Cardiac septum (tissue), 1 donor: ENCODE measurements around the gene TMEM115. TPM values are rescaled to one million over a fixed set of nuclear protein-coding genes. Genes with fewer than 3 reads are reported as not detected.
"Not testable (repeated sequence)": the region's sequence is repeated elsewhere in the genome, so short reads cannot be mapped to it uniquely, and the experiment has no call there.

ENCODE experiments used
- DNase-seq: peaks from one replicate; pipeline ENCODE4 v3.0.0-alpha.2; 2020; ENCODE audit warnings: low spot score
- intact Hi-C: fragments of 100-400 bp; cut with DNase I; formaldehyde crosslinking; loops from one replicate; pipeline ENCODE4 v1.14.0; 2022
- total RNA-seq: library from RNA; stranded (reverse); fragmentation: NEBNext Ultra II Directional; extraction: Animal tissue kit (Norgen Biotek cat#: 25700); gene quantifications from one replicate; pipeline ENCODE4 v1.2.1, GENCODE V29; 2021
- donor health status: DM: no; HTN: no; CAD: no.

The TMEM115 gene
- total RNA-seq, 1 donor from 2014 or later: 26.6 TPM

DNA sequence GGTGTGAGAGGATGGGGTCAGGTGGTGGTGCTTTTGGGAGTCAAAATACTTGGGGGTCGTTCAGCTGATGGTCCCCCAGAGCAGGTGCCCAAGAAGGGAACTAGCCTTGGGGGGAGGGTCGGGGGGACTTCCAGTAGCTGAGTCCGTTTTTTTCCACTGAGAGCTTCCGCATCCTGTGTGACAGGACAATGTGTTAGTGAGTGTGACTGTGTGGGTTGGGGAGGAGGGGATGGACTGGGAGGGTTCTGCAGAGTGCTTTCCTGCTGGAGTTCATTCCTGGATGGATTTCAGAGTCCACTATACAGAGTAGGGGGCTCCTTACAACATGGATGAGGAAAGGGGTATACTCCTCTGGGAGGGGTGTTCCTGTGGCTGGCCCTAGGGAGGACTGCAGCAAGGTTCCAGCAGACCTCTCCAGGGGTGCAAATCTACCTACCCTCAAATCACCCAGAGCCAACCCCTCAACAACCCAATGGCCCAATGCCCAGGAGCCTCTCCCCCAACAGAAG, 36.2 kb downstream of the TMEM115 start:
- DNase-seq: no peak
- intact Hi-C loops: loop anchor here (1.0 to 5.0 kb wide), 3 partner anchors 23 to 131 kb away; partner anchors contain the start of genes GNAI2 and GNAT1

DNA sequence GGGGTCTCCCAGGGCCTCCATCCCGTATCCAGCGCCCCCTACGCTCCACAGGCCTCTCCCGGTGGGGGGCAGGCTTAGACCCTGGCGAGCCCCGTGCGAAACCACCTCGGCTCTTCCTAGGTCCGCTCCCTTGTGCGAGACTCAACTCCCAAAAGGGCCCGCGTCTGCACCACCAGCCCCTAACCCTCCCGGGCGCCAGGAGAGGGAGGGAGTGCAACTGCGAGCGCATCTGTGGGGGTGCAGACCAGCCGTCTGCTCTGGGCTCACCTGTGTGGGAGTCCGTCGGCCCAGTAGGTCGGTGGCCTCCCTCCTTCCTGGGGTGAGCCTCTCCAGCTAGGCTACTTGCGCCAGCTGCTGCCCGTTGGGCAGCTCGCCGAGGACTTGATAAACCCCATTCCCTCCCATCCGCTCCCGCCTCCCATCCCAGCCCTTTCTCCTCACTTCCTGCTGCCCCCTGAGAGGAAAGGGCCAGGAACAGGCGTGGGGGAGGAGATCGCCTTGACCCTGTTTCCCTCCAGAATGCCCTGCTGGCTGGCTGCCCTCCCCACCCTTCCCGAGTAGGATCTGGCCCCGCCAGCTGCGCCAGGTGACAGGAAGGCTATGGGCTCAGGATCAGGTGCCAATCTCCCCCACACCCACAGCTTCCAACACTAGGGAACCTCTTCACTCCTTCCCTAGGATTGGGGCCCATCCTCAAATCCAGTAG, 36.8 kb downstream of the TMEM115 start, which contains the start of gene HYAL2:
TSS of gene HYAL2 (minus strand) at position 360 of the 706 bp plus-strand sequence. CDS start 2,256 bp downstream, outside the sequence.
- no peak for DNase-seq
- intact Hi-C loops: loop anchor here (1.0 to 5.0 kb wide), 3 partner anchors 22 to 130 kb away; partner anchors contain the start of genes GNAI2 and GNAT1

DNA sequence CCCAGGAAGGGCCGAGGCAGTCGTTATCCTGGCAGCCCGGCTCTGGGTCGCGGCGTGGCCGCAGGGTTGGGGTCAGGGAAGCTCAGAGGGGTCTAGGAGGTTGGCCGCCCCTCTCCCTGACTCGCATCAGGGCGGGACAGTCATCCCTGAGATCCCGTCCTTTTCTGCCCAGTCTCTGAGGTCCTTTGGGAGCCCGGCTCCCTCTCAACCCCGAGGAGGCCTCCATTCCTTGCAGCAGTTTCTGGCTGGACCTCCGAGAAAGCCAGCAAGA, 37.3 kb downstream of the TMEM115 start:
- no peak for DNase-seq
- intact Hi-C loops: loop anchor here (5.0 kb wide), 2 partner anchors 85 to 130 kb away; partner anchors contain the start of genes GNAI2 and GNAT1

DNA sequence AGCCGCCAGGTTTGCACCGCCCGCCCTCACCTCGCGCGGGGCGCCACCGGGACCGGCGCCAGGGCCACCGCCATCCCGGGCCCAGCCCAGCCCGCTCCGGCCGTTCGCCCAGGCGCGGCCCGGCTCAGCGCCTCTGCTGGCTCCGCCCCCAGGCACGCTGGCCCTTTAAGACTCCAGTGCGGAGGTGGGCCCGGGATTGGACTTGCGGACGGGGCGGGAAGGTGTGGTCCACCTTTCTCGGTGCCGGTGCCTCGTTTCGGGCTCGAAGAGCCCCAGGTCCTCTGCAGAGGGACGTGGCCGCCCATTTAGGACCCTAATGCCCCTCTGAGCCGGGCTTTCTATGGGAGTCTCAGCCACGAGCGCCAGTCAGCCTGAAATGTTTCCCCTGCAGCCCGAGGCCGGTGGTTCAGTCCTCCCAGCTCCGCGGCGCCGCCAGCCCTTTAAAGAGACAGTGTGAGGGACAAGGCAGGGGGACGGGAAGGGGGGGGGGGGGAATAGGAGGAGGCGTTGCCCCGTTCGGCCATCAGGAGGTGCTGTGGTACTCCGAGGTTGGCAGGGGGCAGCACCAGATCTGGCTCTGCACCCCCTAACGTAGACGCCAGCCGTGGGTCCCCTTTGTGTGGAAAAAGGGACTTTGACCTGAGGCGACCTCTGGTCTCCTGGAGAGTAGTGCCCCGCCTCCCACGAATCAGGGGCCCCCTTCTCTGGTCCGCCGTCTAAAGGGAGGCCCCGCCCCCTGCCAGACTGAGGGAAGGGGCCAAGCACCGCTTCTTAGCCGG, 37.8 kb downstream of the TMEM115 start:
- peak; percentile 94 for DNase-seq
- intact Hi-C loops: loop anchor here (5.0 kb wide), 2 partner anchors 84 to 129 kb away; partner anchors contain the start of genes GNAI2 and GNAT1

DNA sequence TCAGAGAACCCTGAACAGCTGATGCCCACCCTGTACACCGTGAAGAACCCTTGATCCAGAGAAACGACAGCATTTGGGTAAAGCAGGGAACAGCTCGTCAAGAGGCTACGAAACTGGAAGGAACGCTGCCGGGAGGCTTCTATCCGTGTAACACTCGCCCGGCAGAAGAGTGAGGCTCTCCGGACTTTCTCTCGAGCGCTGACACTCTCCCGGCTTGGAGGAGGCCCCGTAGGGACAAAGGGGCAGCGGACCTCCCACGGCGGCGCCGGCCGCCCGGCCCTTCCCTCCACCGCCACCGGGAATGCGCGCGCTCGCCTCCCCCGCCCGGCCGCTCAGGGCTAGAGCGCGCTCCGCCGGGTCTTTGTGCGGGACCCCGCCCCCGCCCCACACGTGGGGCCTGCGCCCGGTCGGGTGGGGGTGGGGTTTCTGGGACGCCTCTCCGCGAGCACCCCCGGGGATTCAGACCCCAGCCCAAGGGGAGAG, 38.4 kb downstream of the TMEM115 start:
- intact Hi-C loops: loop anchor here (5.0 kb wide), 2 partner anchors 84 to 129 kb away; partner anchors contain the start of genes GNAI2 and GNAT1
- peak; percentile 91 for DNase-seq

DNA sequence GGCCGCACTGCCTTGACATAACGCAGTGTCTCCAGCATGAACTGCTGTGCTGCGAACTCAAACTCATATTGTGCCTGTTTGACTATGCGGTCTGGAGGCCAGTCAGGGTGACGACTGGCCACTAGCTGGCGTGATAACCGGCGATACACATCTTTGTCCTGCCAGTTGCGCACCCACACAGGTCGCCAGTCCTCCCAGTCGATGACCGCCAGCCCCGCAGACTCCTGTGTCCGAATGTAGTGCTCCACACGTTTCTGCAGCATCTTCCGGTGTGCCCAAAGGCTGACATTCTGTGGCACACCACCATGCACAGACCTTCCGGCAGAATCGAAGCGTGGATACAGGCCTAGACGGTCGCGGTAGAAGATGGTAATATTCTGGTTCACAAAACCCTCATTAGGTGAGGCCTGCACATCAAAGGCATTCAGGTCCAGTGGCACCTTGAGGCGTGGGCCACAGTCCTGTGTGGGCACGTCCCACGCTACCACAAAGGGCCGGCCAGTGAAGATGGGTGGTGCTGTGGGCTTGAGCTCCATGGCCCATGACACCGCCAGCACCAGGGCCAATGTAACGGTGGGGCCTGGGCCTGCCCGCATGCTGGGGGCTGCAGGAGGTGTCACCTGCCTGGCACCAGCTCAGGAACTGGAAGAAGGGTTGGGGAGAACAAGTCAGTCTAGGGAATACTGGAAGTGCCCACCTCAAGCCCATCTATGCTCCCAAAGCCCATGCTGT, 39.3 kb downstream of the TMEM115 start:
- no peak for DNase-seq
- intact Hi-C loops: loop anchor here (5.0 kb wide), 2 partner anchors 83 to 128 kb away; partner anchors contain the start of genes GNAI2 and GNAT1

DNA sequence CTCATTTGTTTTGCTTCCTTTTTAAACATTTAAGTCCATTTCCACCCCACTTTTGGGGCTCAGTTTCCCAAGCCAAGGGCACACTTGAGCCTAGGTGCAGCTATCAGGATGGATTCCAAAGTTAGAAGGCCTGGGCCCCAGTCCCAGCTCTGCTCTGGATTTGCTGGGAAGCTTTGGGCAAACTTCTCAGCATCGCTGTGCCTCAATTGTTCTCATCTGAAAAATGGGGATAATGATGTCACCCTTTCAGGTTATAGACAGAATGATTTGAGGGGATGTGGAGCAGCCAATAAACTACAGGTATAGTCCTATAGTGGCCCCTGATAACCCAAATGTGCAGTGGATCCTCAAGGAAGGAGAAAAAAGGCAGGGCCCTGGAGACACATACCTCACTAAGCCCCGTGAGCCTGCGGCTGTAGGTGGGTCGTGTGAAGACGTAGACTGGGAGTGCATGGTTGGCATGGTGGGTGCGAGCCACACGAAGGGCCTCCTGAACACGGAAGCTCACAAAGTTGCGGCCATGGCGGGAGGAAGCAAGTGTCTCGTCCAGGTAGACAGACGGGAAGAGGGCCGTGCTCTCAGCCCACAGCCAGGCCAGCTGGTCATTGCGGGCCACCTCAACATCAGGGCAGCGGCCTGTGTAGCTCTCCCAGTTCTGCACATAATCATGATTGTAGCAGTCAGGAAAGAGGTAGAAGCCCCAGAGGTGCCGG, 40.0 kb downstream of the TMEM115 start:
- no peak for DNase-seq
- intact Hi-C loops: no loop called here

DNA sequence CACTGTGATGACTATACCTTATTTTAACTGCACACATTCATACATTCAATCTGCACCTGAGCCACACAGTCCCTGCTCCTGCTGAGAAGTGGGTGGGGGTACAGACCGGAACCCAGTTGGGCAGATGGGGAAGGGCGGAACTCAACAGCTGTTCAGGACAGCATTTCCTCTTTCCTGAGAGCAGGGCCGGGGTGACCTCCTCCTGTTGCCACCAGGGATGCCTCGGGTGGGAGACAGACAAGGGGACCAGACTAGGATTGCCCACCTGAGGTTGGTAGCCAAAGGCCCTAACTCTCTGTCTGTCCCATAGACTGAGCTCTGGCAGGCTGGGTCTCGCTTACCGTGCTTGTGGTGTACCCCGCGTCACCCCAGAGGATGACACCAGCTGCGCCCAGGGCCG, 40.7 kb downstream of the TMEM115 start:
- no peak for DNase-seq
- intact Hi-C loops: no loop called here

DNA sequence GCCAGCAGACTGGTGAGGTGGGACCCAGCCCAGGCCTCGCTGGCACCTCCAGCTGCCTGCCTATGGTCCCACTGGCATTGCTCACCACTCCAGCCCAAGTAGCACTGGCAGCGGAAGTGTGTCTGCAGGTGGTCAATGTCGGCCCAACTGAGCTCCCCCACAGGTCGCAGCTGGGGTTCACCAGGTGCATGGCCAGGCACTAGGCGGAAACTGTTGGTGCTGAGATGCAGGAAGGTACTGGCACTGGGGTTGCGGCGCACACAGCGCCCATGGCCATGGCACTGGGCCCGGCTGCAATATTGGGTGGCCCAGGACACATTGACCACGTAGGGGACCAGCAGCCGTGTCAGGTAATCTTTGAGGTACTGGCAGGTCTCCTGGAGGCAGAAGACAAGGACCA, 41.2 kb downstream of the TMEM115 start:
- intact Hi-C loops: no loop called here
- DNase-seq: no peak

DNA sequence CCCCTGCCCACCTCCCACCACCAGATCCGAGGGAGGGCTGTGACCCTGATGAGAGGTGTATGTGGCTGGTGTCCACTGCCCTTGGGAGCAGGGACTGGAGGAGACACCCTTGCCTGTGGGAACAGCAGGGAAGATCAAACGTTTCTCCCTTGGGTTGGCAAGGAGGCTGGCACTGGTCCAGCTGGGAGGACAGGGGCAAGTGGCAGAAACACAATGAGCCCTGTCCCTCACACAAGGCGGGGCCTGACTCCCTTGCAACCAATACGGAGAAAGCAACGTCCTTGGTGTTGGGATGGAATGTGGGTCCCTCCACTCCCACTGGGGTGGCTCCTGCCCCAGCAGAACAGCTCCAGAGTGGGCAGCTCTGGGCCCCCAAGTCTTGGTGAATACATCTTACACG, 42.0 kb downstream of the TMEM115 start:
- no peak for DNase-seq
- intact Hi-C loops: no loop called here

DNA sequence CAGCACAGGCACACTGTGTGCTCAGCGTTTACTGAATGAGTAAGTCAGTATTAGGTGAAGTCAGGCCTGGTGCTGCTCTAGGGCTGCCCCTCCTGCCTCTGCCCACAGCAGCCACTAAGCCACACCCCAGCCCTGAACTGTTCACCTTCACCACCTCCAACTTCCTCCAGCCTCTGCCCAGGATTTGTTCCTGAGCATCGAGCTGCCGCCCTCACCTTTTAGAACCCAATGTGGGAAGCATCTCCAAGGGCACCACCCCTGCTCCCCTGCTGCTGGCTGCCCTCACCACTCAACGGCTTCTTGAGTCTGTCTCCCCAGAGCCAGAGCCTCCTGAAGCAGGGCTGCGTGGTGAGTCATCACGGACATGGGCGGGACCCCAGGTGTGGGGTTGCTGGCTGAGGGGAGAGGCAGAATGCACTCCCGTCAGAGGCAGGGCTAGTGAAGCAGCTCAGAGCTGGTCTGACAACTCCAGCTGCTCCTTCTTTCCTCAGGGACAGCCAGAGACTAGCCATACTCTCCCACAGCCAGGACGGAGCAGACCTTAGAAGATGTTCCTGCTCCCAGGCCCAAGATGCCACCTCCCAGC, 42.6 kb downstream of the TMEM115 start:
- no peak for DNase-seq
- intact Hi-C loops: no loop called here

DNA sequence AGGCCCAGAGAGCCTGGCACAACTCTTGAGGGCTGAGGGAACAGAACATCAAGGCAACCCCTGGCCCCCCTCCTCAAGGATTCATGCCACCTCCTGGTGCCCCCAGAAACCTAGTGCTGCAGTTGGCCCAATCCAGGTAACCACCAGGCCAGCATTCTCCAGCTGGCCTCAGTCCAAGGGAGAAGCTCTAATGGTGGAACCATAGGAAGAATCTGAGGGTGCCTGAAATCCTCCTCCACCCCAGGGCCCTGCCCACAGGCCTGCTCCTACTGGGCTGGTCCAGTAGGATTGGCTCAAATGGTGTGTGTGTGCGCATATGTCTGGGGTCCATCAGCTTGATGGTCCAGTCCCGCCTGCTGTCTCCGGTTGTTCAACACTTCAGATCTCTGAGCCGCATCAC, 44.5 kb downstream of the TMEM115 start:
- no peak for DNase-seq
- intact Hi-C loops: no loop called here

DNA sequence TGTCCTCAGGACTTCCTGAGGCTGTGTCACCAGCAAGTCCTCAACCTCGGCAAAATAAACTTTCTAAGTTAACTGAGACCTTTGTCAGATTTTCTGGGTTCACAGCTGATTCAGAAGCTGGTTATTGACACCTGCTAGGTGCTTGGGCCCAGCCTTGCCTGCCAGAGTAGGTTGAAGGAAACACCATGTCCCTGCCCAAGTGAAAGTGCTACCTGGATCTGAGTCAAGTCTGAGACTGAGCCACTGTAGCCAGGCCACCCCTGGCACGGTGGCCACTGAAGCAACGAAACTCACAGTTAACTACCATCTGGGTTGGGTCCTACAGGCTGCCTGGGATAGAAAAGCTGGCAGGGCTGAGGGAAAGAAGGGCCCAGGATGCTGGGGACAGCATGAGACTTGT, 45.0 kb downstream of the TMEM115 start:
- DNase-seq: no peak
- intact Hi-C loops: no loop called here

DNA sequence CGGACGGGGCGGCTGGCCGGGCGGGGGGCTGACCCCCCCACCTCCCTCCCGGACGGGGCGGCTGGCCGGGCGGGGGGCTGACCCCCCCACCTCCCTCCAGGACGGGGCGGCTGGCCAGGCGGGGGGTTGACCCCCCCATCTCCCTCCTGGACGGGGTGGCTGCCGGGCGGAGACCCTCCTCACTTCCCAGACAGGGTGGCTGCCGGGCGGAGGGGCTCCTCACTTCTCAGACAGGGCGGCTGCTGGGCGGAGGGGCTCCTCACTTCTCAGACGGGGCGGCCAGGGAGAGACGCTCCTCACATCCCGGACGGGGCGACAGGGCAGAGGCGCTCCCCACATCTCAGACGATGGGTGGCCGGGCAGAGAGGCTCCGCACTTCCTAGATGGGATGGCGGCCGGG, 47.3 kb downstream of the TMEM115 start:
- DNase-seq, intact Hi-C loops: not testable (repeated sequence)

Other genes with a start within 250 kb of the TMEM115 start
- gene SEMA3F, start 204.2 kb downstream of the TMEM115 start, total RNA-seq: 10.0 TPM
- not detected for gene GNAT1, start 167.9 kb downstream of the TMEM115 start, total RNA-seq
- gene SLC38A3, start 154.2 kb downstream of the TMEM115 start, total RNA-seq: 6.6 TPM
- gene GNAI2, start 123.3 kb downstream of the TMEM115 start, total RNA-seq: 153 TPM
- gene SEMA3B, start 90.4 kb downstream of the TMEM115 start, total RNA-seq: 26.5 TPM
- gene LSMEM2, start 80.4 kb downstream of the TMEM115 start, total RNA-seq: 25.7 TPM
- gene IFRD2, start 67.1 kb downstream of the TMEM115 start, total RNA-seq: 45.7 TPM
- gene HYAL3, start 60.1 kb downstream of the TMEM115 start, total RNA-seq: 1.3 TPM
- gene NAA80, start 60.1 kb downstream of the TMEM115 start, total RNA-seq: 8.5 TPM
- 51.6 TPM for gene HYAL1, start 55.9 kb downstream of the TMEM115 start, total RNA-seq
- gene HYAL2, start 36.8 kb downstream of the TMEM115 start, total RNA-seq: 42.0 TPM
- gene TUSC2, start 31.3 kb downstream of the TMEM115 start, total RNA-seq: 24.5 TPM
- gene RASSF1, start 18.7 kb downstream of the TMEM115 start, total RNA-seq: 11.0 TPM
- 0.35 TPM for gene ZMYND10, start 13.8 kb downstream of the TMEM115 start, total RNA-seq
- gene NPRL2, start 8.7 kb downstream of the TMEM115 start, total RNA-seq: 19.1 TPM
- gene CYB561D2, start 8.7 kb downstream of the TMEM115 start, total RNA-seq: 6.4 TPM
- 1.4 TPM for gene CACNA2D2, start 144.1 kb upstream of the TMEM115 start, total RNA-seq
- 35.7 TPM for gene C3orf18, start 208.2 kb upstream of the TMEM115 start, total RNA-seq
- gene HEMK1, start 210.0 kb upstream of the TMEM115 start, total RNA-seq: 14.4 TPM